IMR-90 (cell line): ENCODE results near the gene OXNAD1. TPM values are rescaled to one million over a fixed set of nuclear protein-coding genes. Genes with fewer than 3 reads are reported as not detected.

Experiments
- ATAC-seq: fragments of 200-7000 bp; cut with Tn5 transposase; 2 replicates; pipeline ENCODE4 v1.9.1; 2020; ENCODE audit warnings: low read depth, mild to moderate bottlenecking, moderate library complexity
- BruUV-seq: library from RNA; stranded (reverse); fragments of 400-500 nt; replicated peaks from 2 replicates; lab custom pipeline; 2021; lab: Mats Ljungman, UMichigan
- CTCF ChIA-PET: fragments of 300-600 bp; formaldehyde crosslinking; extraction: SDS; loops from one replicate; lab custom pipeline; 2021; ENCODE audit warnings: antibody characterized with exemption; lab: Yijun Ruan, JAX
- POLR2A ChIA-PET: fragments of 300-600 bp; sonication (Branson Sonifier 250); formaldehyde crosslinking; loops from one replicate; lab custom pipeline; 2022; ENCODE audit warnings: antibody characterized with exemption; ENCODE audit not compliant: unreplicated experiment; lab: Charles Lee
- DNase-seq: peaks from one replicate; pipeline ENCODE4 v3.0.0; 2013
- H2AFZ ChIP-seq: replicated peaks from 2 replicates; pipeline ENCODE3; 2013; ENCODE audit warnings: low read length, mild to moderate bottlenecking; ENCODE audit not compliant: poor library complexity
- H2AK5ac ChIP-seq: 2 replicates; pipeline ENCODE4 v1.6.1; 2013; ENCODE audit warnings: low read depth, low read length, inconsistent platforms
- H2AK9ac ChIP-seq: replicated peaks from 2 replicates; pipeline ENCODE3; 2013; ENCODE audit warnings: mild to moderate bottlenecking, low read depth, low read length, moderate library complexity; ENCODE audit not compliant: poor library complexity
- H2BK120ac ChIP-seq: 2 replicates; pipeline ENCODE4 v1.6.1; 2013; ENCODE audit warnings: low read depth, low read length, inconsistent platforms
- H2BK15ac ChIP-seq: 3 replicates; pipeline ENCODE4 v1.6.1; 2013; ENCODE audit warnings: low read depth, low read length, inconsistent platforms
- H2BK20ac ChIP-seq: 2 replicates; pipeline ENCODE4 v1.6.1; 2013; ENCODE audit warnings: low read depth, mild to moderate bottlenecking, inconsistent platforms, low read length, moderate library complexity
- H2BK5ac ChIP-seq: 2 replicates; pipeline ENCODE4 v1.6.1; 2013; ENCODE audit warnings: mild to moderate bottlenecking, low read depth, low read length, inconsistent platforms; ENCODE audit not compliant: poor library complexity, severe bottlenecking
- H3K14ac ChIP-seq: replicated peaks from 2 replicates; pipeline ENCODE4 v1.6.1; 2013; ENCODE audit warnings: low read depth, low read length, inconsistent platforms
- H3K18ac ChIP-seq: 2 replicates; pipeline ENCODE4 v1.6.1; 2013; ENCODE audit warnings: low read depth, low read length, control low read depth
- H3K23ac ChIP-seq: 2 replicates; pipeline ENCODE4 v1.6.1; 2013; ENCODE audit warnings: low read depth, low read length, inconsistent platforms
- H3K27ac ChIP-seq: 2 replicates; pipeline ENCODE4 v1.5.1; 2013; ENCODE audit warnings: mild to moderate bottlenecking, control low read depth, low read length; ENCODE audit not compliant: insufficient read depth
- H3K27me3 ChIP-seq: 2 replicates; pipeline ENCODE4 v1.6.1; 2013; ENCODE audit warnings: low read length; ENCODE audit not compliant: control insufficient read depth, insufficient read depth
- H3K36me3 ChIP-seq: 2 replicates; pipeline ENCODE4 v1.6.1; 2013; ENCODE audit warnings: low read length, mixed read lengths; ENCODE audit not compliant: control insufficient read depth, insufficient read depth
- H3K4ac ChIP-seq: 2 replicates; pipeline ENCODE4 v1.6.1; 2013; ENCODE audit warnings: low read depth, low read length, inconsistent platforms
- H3K4me1 ChIP-seq: 2 replicates; pipeline ENCODE4 v1.6.1; 2013; ENCODE audit warnings: low read length, mixed read lengths; ENCODE audit not compliant: control insufficient read depth, insufficient read depth
- H3K4me2 ChIP-seq: 2 replicates; pipeline ENCODE4 v1.6.1; 2013; ENCODE audit warnings: low read depth, mild to moderate bottlenecking, control low read depth, low read length, moderate library complexity
- H3K4me3 ChIP-seq: 2 replicates; pipeline ENCODE4 v1.5.1; 2013; ENCODE audit warnings: low read depth, mild to moderate bottlenecking, control low read depth, low read length, moderate library complexity; ENCODE audit not compliant: insufficient read depth
- H3K56ac ChIP-seq: 2 replicates; pipeline ENCODE4 v1.6.1; 2013; ENCODE audit warnings: low read length, inconsistent platforms; ENCODE audit not compliant: insufficient read depth; ENCODE audit errors: extremely low read depth
- H3K79me1 ChIP-seq, 2 experiments: 2 replicates each; pipeline ENCODE4 v1.6.1; 2013; ENCODE audit warnings: low read length in 2 of 2, inconsistent platforms in 1 of 2, low read depth in 1 of 2
- H3K9ac ChIP-seq: 2 replicates; pipeline ENCODE4 v1.6.1; 2013; ENCODE audit warnings: low read depth, low read length, control low read depth
- H3K9me1 ChIP-seq: 2 replicates; pipeline ENCODE4 v1.6.1; 2013; ENCODE audit warnings: low read length, inconsistent platforms; ENCODE audit not compliant: insufficient read depth
- H3K9me3 ChIP-seq: 2 replicates; pipeline ENCODE4 v1.6.1; 2013; ENCODE audit warnings: low read length; ENCODE audit not compliant: control insufficient read depth, insufficient read depth
- H4K20me1 ChIP-seq: 2 replicates; pipeline ENCODE4 v1.6.1; 2013; ENCODE audit warnings: low read length, inconsistent platforms; ENCODE audit not compliant: insufficient read depth
- H4K5ac ChIP-seq: 2 replicates; pipeline ENCODE4 v1.6.1; 2013; ENCODE audit warnings: mild to moderate bottlenecking, low read depth, low read length, control low read depth
- H4K8ac ChIP-seq, 2 experiments: 2 replicates each; pipeline ENCODE4 v1.6.1; 2013; ENCODE audit warnings: low read depth in 2 of 2, low read length in 2 of 2, control low read depth in 1 of 2, inconsistent platforms in 1 of 2
- H4K91ac ChIP-seq: 2 replicates; pipeline ENCODE4 v1.6.1; 2013; ENCODE audit warnings: low read depth, low read length, inconsistent platforms; ENCODE audit not compliant: insufficient read depth
- BHLHE40 ChIP-seq: fragments of 150-350 bp; IDR thresholded peaks from 2 replicates; pipeline ENCODE4 v1.6.1; 2016; ENCODE audit warnings: mild to moderate bottlenecking, low read depth, low read length
- CEBPB ChIP-seq: IDR thresholded peaks from 2 replicates; pipeline ENCODE4 v1.6.1; 2012; ENCODE audit warnings: low read depth, low read length, improper control_type of control experiment
- CHD1 ChIP-seq: IDR thresholded peaks from 2 replicates; pipeline ENCODE4 v1.6.1; 2012; ENCODE audit warnings: low read depth, low read length, improper control_type of control experiment
- FOS ChIP-seq: fragments of 150-350 bp; IDR thresholded peaks from 2 replicates; pipeline ENCODE4 v1.6.1; 2016; ENCODE audit warnings: low read depth, low read length
- MAFK ChIP-seq: IDR thresholded peaks from 2 replicates; pipeline ENCODE4 v1.6.1; 2012; ENCODE audit warnings: low read depth, low read length, improper control_type of control experiment
- MAZ ChIP-seq: IDR thresholded peaks from 2 replicates; pipeline ENCODE4 v1.6.1; 2012; ENCODE audit warnings: low read depth, mild to moderate bottlenecking, low read length, improper control_type of control experiment, moderate library complexity, borderline replicate concordance
- MXI1 ChIP-seq: IDR thresholded peaks from 2 replicates; pipeline ENCODE4 v1.6.1; 2012; ENCODE audit warnings: low read depth, mild to moderate bottlenecking, low read length, moderate library complexity, borderline replicate concordance
- NFE2L2 ChIP-seq: fragments of 150-350 bp; IDR thresholded peaks from 2 replicates; pipeline ENCODE4 v1.6.1; 2016; ENCODE audit warnings: low read depth, mild to moderate bottlenecking, low read length
- RAD21 ChIP-seq: IDR thresholded peaks from 2 replicates; pipeline ENCODE4 v1.6.1; 2012; ENCODE audit warnings: low read length, improper control_type of control experiment
- RCOR1 ChIP-seq: IDR thresholded peaks from 2 replicates; pipeline ENCODE4 v1.6.1; 2012; ENCODE audit warnings: mild to moderate bottlenecking, low read length, improper control_type of control experiment; ENCODE audit not compliant: insufficient replicate concordance
- RFX5 ChIP-seq: IDR thresholded peaks from 2 replicates; pipeline ENCODE4 v1.8.0; 2012; ENCODE audit warnings: low read depth, mild to moderate bottlenecking, low read length, moderate library complexity
- SMC3 ChIP-seq: fragments of 150-350 bp; IDR thresholded peaks from 2 replicates; pipeline ENCODE4 v1.6.1; 2016; ENCODE audit warnings: low read depth, mild to moderate bottlenecking, antibody characterized with exemption, low read length, moderate library complexity
- WGBS, 2 experiments: methylation state at CpG; one replicate each; pipeline versions ENCODE4 v1.1.5 to v1.1.7; 2013; ENCODE audit warnings: missing lambda C conversion rate in 2 of 2; ENCODE audit not compliant: insufficient read length in 1 of 2; ENCODE audit errors: extremely low coverage in 2 of 2; 5-methylcytosine and 5-hydroxymethylcytosine counted together
- dilution Hi-C: fragments of 300-500 bp; cut with HindIII; formaldehyde crosslinking; loops from one replicate; pipeline ENCODE4 v1.14.3; 2018; ENCODE audit warnings: low sequenced_read_pairs; ENCODE audit not compliant: unreplicated experiment
- in situ Hi-C: fragments of 300-500 bp; cut with MboI; formaldehyde crosslinking; loops from 3 replicates; pipeline ENCODE4 v1.14.3; 2019; ENCODE audit warnings: low sequenced_read_pairs, inconsistent platforms, mixed read lengths
- intact Hi-C: fragments of 100-400 bp; cut with micrococcal nuclease; formaldehyde crosslinking; loops from 2 replicates; pipeline ENCODE4 v1.10.0; 2022
- polyA plus RNA-seq, 3 experiments: library from polyadenylated mRNA; depleted of rRNA; stranded (reverse); fragments of >200 nt; gene quantifications; 2 replicates each; pipeline ENCODE4 v1.2.3, GENCODE V29; 2012; ENCODE audit warnings: low replicate concordance in 1 of 3
- total RNA-seq: library from RNA; depleted of rRNA; stranded (reverse); fragments of >200 nt; gene quantifications from 2 replicates; pipeline ENCODE4 v1.2.3, GENCODE V29; 2012
- TF ChIP-seq, protein P1 (sequence below): fragments of 150-350 bp; IDR thresholded peaks from 2 replicates; pipeline ENCODE4 v1.6.1; 2016; ENCODE audit warnings: low read depth, mild to moderate bottlenecking, low read length, moderate library complexity, borderline replicate concordance
- TF ChIP-seq, protein P2 (sequence below): fragments of 150-350 bp; IDR thresholded peaks from 2 replicates; pipeline ENCODE4 v1.6.1; 2017; ENCODE audit warnings: mild to moderate bottlenecking, antibody characterized with exemption, low read length, low read depth
- TF ChIP-seq, protein P3 (sequence below): conservative IDR thresholded peaks from 2 replicates; pipeline ENCODE4 v1.5.1; 2012; ENCODE audit warnings: mild to moderate bottlenecking, low read depth, low read length, improper control_type of control experiment

The OXNAD1 gene
- total and polyA plus RNA-seq, 2 of the 4 experiments (the other 2 are of a cell fraction), result 6.2 to 11.3 TPM

DNA sequence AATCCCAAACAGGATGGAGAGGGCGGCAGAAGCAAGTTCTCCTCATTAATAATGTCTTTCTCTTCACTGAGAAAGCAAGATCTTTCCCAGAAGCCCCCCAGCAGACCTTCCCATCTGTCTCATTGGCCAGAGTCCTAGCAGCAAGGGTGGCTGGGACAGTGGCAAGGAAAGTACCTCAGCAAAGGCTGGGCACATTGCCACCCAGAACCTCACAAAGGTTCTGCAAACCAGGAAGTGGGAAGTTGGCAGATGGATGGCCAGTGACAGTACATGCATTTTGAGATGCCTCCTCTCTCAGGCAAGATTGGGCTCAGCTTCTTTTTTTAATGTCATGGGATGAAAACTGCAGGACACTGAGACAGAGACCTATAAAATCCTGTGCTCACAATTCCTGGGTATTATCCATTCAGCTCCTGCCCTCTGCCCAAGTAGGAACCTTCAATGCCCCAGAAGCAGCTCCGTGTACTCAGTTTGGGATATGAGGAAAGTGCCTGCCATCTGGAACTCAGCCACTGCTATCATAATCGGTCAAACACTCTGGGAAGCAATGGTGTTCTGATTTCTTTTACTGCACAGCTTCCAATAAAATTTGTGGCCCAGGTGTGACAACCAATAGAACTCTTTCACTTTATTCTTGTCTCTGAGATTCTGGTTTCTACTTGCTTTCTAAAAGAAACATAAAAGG lies 25.8 kb upstream of the OXNAD1 start:
- Histone ChIP-seq H3K4me2 (no peak overlapping the region), H2BK15ac (peak overlapping the region; percentile 23; the same call in 1 of the 3 replicates)
- no peak for TF ChIP-seq NFE2L2
- no peak for TF ChIP-seq MAFK
- no peak for TF ChIP-seq RAD21
- no peak for TF ChIP-seq CEBPB
- TF ChIP-seq FOS, result no peak
- no peak for TF ChIP-seq MAZ
- TF ChIP-seq, protein P1, sequence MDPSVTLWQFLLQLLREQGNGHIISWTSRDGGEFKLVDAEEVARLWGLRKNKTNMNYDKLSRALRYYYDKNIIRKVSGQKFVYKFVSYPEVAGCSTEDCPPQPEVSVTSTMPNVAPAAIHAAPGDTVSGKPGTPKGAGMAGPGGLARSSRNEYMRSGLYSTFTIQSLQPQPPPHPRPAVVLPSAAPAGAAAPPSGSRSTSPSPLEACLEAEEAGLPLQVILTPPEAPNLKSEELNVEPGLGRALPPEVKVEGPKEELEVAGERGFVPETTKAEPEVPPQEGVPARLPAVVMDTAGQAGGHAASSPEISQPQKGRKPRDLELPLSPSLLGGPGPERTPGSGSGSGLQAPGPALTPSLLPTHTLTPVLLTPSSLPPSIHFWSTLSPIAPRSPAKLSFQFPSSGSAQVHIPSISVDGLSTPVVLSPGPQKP, result no peak
- no peak for TF ChIP-seq RCOR1
- TF ChIP-seq RFX5, result no peak
- no peak for TF ChIP-seq BHLHE40
- TF ChIP-seq, protein P2, sequence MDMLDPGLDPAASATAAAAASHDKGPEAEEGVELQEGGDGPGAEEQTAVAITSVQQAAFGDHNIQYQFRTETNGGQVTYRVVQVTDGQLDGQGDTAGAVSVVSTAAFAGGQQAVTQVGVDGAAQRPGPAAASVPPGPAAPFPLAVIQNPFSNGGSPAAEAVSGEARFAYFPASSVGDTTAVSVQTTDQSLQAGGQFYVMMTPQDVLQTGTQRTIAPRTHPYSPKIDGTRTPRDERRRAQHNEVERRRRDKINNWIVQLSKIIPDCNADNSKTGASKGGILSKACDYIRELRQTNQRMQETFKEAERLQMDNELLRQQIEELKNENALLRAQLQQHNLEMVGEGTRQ, result no peak
- TF ChIP-seq, protein P3, sequence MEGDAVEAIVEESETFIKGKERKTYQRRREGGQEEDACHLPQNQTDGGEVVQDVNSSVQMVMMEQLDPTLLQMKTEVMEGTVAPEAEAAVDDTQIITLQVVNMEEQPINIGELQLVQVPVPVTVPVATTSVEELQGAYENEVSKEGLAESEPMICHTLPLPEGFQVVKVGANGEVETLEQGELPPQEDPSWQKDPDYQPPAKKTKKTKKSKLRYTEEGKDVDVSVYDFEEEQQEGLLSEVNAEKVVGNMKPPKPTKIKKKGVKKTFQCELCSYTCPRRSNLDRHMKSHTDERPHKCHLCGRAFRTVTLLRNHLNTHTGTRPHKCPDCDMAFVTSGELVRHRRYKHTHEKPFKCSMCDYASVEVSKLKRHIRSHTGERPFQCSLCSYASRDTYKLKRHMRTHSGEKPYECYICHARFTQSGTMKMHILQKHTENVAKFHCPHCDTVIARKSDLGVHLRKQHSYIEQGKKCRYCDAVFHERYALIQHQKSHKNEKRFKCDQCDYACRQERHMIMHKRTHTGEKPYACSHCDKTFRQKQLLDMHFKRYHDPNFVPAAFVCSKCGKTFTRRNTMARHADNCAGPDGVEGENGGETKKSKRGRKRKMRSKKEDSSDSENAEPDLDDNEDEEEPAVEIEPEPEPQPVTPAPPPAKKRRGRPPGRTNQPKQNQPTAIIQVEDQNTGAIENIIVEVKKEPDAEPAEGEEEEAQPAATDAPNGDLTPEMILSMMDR, result no peak
- TF ChIP-seq CHD1, result no peak
- TF ChIP-seq SMC3, result no peak
- TF ChIP-seq MXI1, result no peak

More for the DNA sequence above, 25.8 kb upstream of the OXNAD1 start:
- peak overlapping the region; percentile 16; the same call in 1 of the 2 replicates for H2BK20ac ChIP-seq
- no peaks in the 10 kb centered on the region for H3K79me1 ChIP-seq
- no peaks in the 10 kb centered on the region for H3K9me3 ChIP-seq
- dilution Hi-C loops, result no loop called here
- no peak overlapping the region for H3K56ac ChIP-seq
- H3K36me3 ChIP-seq, result no peaks in the 10 kb centered on the region
- no peak overlapping the region for H3K14ac ChIP-seq
- H3K9me1 ChIP-seq, result peaks cover 13% of the 10 kb centered on the region
- no peak overlapping the region for H2AK9ac ChIP-seq
- ATAC-seq (no peak), DNase-seq (no peak)
- no peak overlapping the region for H4K5ac ChIP-seq
- H2AFZ ChIP-seq, result no peak overlapping the region
- H2BK5ac ChIP-seq, result no peak overlapping the region
- no CpG with 5 or more reads among the region's 3 CpGs for WGBS, 2 experiments
- peak overlapping the region; percentile 7; the same call in 1 of the 2 replicates for H2AK5ac ChIP-seq
- H3K27ac ChIP-seq, result no peak overlapping the region
- no peaks in the 10 kb centered on the region for H3K27me3 ChIP-seq
- H3K23ac ChIP-seq, result no peak overlapping the region
- no peak overlapping the region for H3K9ac ChIP-seq
- no peaks in the 10 kb centered on the region for H4K20me1 ChIP-seq
- H4K8ac ChIP-seq, result no peak overlapping the region
- H2BK120ac ChIP-seq, result no peak overlapping the region
- in situ Hi-C loops, result loop anchor here (25.0 kb wide), 1 partner anchor 602 kb away; no protein-coding TSS in a partner anchor
- no peak overlapping the region for H3K18ac ChIP-seq
- ChIA-PET POLR2A (no interaction called here), CTCF (interaction anchor here (0.5 kb wide), 1 partner anchor 609 kb away, joined by 3 read pairs; no protein-coding TSS in a partner anchor)
- H3K4ac ChIP-seq, result no peak overlapping the region
- peak overlapping the region; percentile 46; the same call in 1 of the 2 replicates for H4K91ac ChIP-seq
- peaks cover 11% of the 10 kb centered on the region for H3K4me1 ChIP-seq
- BruUV-seq, result no TSS peak
- intact Hi-C loops, result no loop called here
- no peak overlapping the region for H3K4me3 ChIP-seq
